DOHH2 (cell line): ENCODE results near the gene RAB5B.

ENCODE experiments used
- H3F3A ChIP-seq: fragments of 200-600 bp; sonication (generic), shearing (Covaris generic); 2 replicates; pipeline ENCODE4 v1.6.0; 2016; ENCODE audit warnings: antibody characterized with exemption, mild to moderate bottlenecking; ENCODE audit not compliant: control insufficient read depth, insufficient read depth
- H3K27ac ChIP-seq: fragments of 200-600 bp; sonication (generic); 2 replicates; pipeline ENCODE4 v1.5.1; 2014; ENCODE audit warnings: low read depth, mild to moderate bottlenecking, low read length, moderate library complexity
- H3K27me3 ChIP-seq: fragments of 200-600 bp; sonication (generic); 2 replicates; pipeline ENCODE4 v1.6.1; 2014; ENCODE audit warnings: mild to moderate bottlenecking, low read length, mixed read lengths; ENCODE audit not compliant: control insufficient read depth
- H3K36me3 ChIP-seq: fragments of 200-600 bp; sonication (generic); 2 replicates; pipeline ENCODE4 v1.6.1; 2014; ENCODE audit warnings: mild to moderate bottlenecking, low read length, moderate library complexity, mixed read lengths; ENCODE audit not compliant: control insufficient read depth
- H3K4me1 ChIP-seq: fragments of 200-600 bp; sonication (generic); 2 replicates; pipeline ENCODE4 v1.6.1; 2014; ENCODE audit warnings: mild to moderate bottlenecking, low read length, mixed read lengths; ENCODE audit not compliant: control insufficient read depth
- H3K4me2 ChIP-seq: fragments of 200-600 bp; sonication (generic); 2 replicates; pipeline ENCODE4 v1.6.0; 2014; ENCODE audit warnings: mild to moderate bottlenecking, low read length, moderate library complexity
- H3K4me3 ChIP-seq: fragments of 200-600 bp; sonication (generic); 2 replicates; pipeline ENCODE4 v1.5.1; 2014; ENCODE audit warnings: mild to moderate bottlenecking, low read length, mixed read lengths
- H3K79me2 ChIP-seq: fragments of 200-600 bp; sonication (generic); 2 replicates; pipeline ENCODE4 v1.6.1; 2014; ENCODE audit warnings: mild to moderate bottlenecking, low read length, mixed read lengths; ENCODE audit not compliant: control insufficient read depth
- H3K9me2 ChIP-seq: fragments of 200-600 bp; sonication (generic); replicated peaks from 2 replicates; pipeline ENCODE4 v1.6.1; 2014; ENCODE audit warnings: mild to moderate bottlenecking, low read length, mixed read lengths; ENCODE audit not compliant: control insufficient read depth
- H3K9me3 ChIP-seq: fragments of 200-600 bp; sonication (generic); 2 replicates; pipeline ENCODE4 v1.6.1; 2014; ENCODE audit warnings: antibody characterized with exemption, low read length, mixed read lengths; ENCODE audit not compliant: control insufficient read depth, insufficient read depth
- H4K20me1 ChIP-seq: fragments of 200-600 bp; sonication (generic); 2 replicates; pipeline ENCODE4 v1.6.0; 2014; ENCODE audit warnings: low read depth, mild to moderate bottlenecking, antibody characterized with exemption, low read length, moderate library complexity; ENCODE audit not compliant: control insufficient read depth, insufficient read depth
- EZH2phosphoT487 ChIP-seq: fragments of 200-600 bp; sonication (generic); IDR thresholded peaks from 2 replicates; pipeline ENCODE4 v1.6.1; 2017; ENCODE audit warnings: borderline replicate concordance, mild to moderate bottlenecking, antibody characterized with exemption, low read length, moderate library complexity, mixed read lengths
- TF ChIP-seq, protein P1 (sequence below): fragments of 200-600 bp; sonication (generic); IDR thresholded peaks from one replicate; pipeline ENCODE4 v1.5.1; 2014; ENCODE audit warnings: antibody characterized with exemption, mild to moderate bottlenecking, low read depth, low read length; ENCODE audit not compliant: poor library complexity, severe bottlenecking

The RAB5B gene

GRCh38 chr12:55942577-55943136 is 31.2 kb upstream of the RAB5B start:
- peaks cover 78% of the 10 kb centered on the region for H3K36me3 ChIP-seq
- H3K4me2 ChIP-seq, result no peak overlapping the region
- no peak overlapping the region for H3K27ac ChIP-seq
- TF ChIP-seq, protein P1, sequence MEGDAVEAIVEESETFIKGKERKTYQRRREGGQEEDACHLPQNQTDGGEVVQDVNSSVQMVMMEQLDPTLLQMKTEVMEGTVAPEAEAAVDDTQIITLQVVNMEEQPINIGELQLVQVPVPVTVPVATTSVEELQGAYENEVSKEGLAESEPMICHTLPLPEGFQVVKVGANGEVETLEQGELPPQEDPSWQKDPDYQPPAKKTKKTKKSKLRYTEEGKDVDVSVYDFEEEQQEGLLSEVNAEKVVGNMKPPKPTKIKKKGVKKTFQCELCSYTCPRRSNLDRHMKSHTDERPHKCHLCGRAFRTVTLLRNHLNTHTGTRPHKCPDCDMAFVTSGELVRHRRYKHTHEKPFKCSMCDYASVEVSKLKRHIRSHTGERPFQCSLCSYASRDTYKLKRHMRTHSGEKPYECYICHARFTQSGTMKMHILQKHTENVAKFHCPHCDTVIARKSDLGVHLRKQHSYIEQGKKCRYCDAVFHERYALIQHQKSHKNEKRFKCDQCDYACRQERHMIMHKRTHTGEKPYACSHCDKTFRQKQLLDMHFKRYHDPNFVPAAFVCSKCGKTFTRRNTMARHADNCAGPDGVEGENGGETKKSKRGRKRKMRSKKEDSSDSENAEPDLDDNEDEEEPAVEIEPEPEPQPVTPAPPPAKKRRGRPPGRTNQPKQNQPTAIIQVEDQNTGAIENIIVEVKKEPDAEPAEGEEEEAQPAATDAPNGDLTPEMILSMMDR, result no peak
- no peak for TF ChIP-seq EZH2phosphoT487
- peaks cover 10% of the 10 kb centered on the region for H3K4me1 ChIP-seq
- no peaks in the 10 kb centered on the region for H3K79me2 ChIP-seq
- no peaks in the 10 kb centered on the region for H4K20me1 ChIP-seq
- no peak overlapping the region for H3K4me3 ChIP-seq
- no peaks in the 10 kb centered on the region for H3K9me2 ChIP-seq
- H3F3A ChIP-seq, result peaks cover 6% of the 10 kb centered on the region; the same call in 1 of the 2 replicates
- no peaks in the 10 kb centered on the region for H3K27me3 ChIP-seq
- H3K9me3 ChIP-seq, result no peaks in the 10 kb centered on the region

GRCh38 chr12:55946553-55946952 is 27.3 kb upstream of the RAB5B start:
- H4K20me1 ChIP-seq, result no peaks in the 10 kb centered on the region
- H3K4me2 ChIP-seq, result no peak overlapping the region
- no peaks in the 10 kb centered on the region for H3F3A ChIP-seq
- no peak overlapping the region for H3K27ac ChIP-seq
- no peaks in the 10 kb centered on the region for H3K79me2 ChIP-seq
- H3K9me3 ChIP-seq, result no peaks in the 10 kb centered on the region
- H3K4me1 ChIP-seq, result no peaks in the 10 kb centered on the region
- no peak overlapping the region for H3K4me3 ChIP-seq
- peaks cover 51% of the 10 kb centered on the region for H3K36me3 ChIP-seq
- no peaks in the 10 kb centered on the region for H3K9me2 ChIP-seq
- TF ChIP-seq EZH2phosphoT487, result no peak
- TF ChIP-seq, protein P1, result no peak
- no peaks in the 10 kb centered on the region for H3K27me3 ChIP-seq

- H3K36me3 ChIP-seq, result peaks cover 30% of the 10 kb centered on the region
Measured at GRCh38 chr12:55955344-55955743, 18.5 kb upstream of the RAB5B start.

More at GRCh38 chr12:55955344-55955743, 18.5 kb upstream of the RAB5B start:
- Histone ChIP-seq H3K9me2 (no peaks in the 10 kb centered on the region), H3K9me3 (no peaks in the 10 kb centered on the region), H4K20me1 (no peaks in the 10 kb centered on the region), H3F3A (0 out of 2 replicates have a peak, but pooled peaks cover 7% of the 10 kb centered on the region), H3K4me3 (no peak overlapping the region), H3K27me3 (no peaks in the 10 kb centered on the region), H3K4me1 (no peaks in the 10 kb centered on the region), H3K79me2 (no peaks in the 10 kb centered on the region), H3K4me2 (no peak overlapping the region), H3K27ac (no peak overlapping the region)
- TF ChIP-seq EZH2phosphoT487, result no peak
- TF ChIP-seq, protein P1, result no peak
